ENCODE measurements around the gene ACAP2.

Gene ACAP2

DNA sequence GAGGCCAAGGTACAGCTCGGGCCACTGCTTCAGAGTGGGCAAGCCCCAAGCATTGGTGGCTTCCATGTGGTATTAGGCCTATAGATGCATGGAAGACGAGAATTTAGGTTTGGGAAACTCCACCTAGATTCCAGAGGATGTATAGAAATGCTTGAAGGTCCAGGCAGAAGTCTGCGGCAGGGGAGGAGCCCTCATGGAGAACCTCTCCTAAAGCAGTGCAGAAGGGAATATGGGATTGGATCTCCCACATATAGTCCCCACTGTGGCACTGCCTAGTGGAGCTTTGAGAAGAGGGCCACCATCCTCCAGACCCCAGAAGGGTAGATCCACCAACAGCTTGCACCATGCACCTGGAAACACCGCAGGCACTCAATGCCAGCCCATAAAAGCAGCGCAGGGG, 123.8 kb downstream of the ACAP2 start:
- peaks cover 7% of the 10 kb centered on the region for H3K9me3 ChIP-seq (ENCODE audit: insufficient read depth, low read depth, low read length)
- H3K18ac ChIP-seq (ENCODE audit: low read length) = no peak overlapping the region
- H4K12ac ChIP-seq (ENCODE audit: low read depth, low read length) = no peak overlapping the region
- H4K8ac ChIP-seq (ENCODE audit: low read depth, low read length) = no peak overlapping the region
- no peak overlapping the region for H2BK12ac ChIP-seq (ENCODE audit: low read length)
- H2AK5ac ChIP-seq (ENCODE audit: low read length) = no peak overlapping the region
- H3K79me1 ChIP-seq (ENCODE audit: low read length) = no peaks in the 10 kb centered on the region
- H3K4me2 ChIP-seq (ENCODE audit: low read length) = no peak overlapping the region
- H3K27me3 ChIP-seq (ENCODE audit: insufficient read depth, low read length) = no peaks in the 10 kb centered on the region
- H4K91ac ChIP-seq (ENCODE audit: low read depth, low read length) = no peak overlapping the region
- DNase-seq = no peak
- H3K4me3 ChIP-seq (ENCODE audit: low read depth, low read length) = no peak overlapping the region
- no CpG with 5 or more reads among the region's 5 CpGs for WGBS (ENCODE audit: extremely low coverage, insufficient coverage, insufficient read length)
- no peak overlapping the region for H3K9ac ChIP-seq (ENCODE audit: low read length)
- no peaks in the 10 kb centered on the region for H3K4me1 ChIP-seq (ENCODE audit: control insufficient read depth in 1 of 2, insufficient read depth in 2 of 2, low read length in 2 of 2)
- no peak overlapping the region for H3K27ac ChIP-seq (ENCODE audit: low read depth, low read length)
- H3K14ac ChIP-seq (ENCODE audit: low read length) = no peak overlapping the region
- no peak overlapping the region for H3K4ac ChIP-seq (ENCODE audit: low read depth, low read length)
- no peak overlapping the region for H2AFZ ChIP-seq (ENCODE audit: insufficient read depth, low read length, poor library complexity)
- no peak overlapping the region for H2BK5ac ChIP-seq (ENCODE audit: low read depth, low read length, poor library complexity)
- H3K23ac ChIP-seq (ENCODE audit: low read length) = no peak overlapping the region
- no peaks in the 10 kb centered on the region for H3K79me2 ChIP-seq (ENCODE audit: control insufficient read depth, insufficient read depth, low read length, poor library complexity)
- peaks cover 11 to 15% of the 10 kb centered on the region in 2 experiments for H3K36me3 ChIP-seq (ENCODE audit: control insufficient read depth in 1 of 2, insufficient read depth in 2 of 2, low read length in 2 of 2)
- no peak overlapping the region for H2BK120ac ChIP-seq (ENCODE audit: insufficient read depth, low read length, poor library complexity)

DNA sequence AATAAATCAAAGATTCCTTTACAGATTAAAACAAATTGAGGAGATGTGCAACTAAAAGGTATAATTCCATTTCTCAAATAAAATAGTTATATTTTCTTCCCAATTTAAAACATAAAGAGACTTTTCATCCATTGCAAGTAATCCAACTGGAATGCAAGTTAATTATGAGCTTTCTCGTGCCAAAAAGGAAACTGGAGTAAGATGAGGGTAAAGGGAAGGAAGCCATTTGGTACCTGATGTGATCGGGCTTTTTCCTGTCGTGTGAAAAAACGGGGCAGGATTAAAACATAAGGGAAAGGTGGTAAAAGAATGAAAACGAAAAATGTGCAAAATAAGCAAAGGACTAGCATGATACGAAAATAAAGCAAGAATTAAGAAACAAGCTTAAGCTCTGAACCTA, 130.1 kb downstream of the ACAP2 start:
- 100% methylated on average over 1 of the region's 6 CpGs for WGBS (ENCODE audit: extremely low coverage, insufficient coverage, insufficient read length)

DNA sequence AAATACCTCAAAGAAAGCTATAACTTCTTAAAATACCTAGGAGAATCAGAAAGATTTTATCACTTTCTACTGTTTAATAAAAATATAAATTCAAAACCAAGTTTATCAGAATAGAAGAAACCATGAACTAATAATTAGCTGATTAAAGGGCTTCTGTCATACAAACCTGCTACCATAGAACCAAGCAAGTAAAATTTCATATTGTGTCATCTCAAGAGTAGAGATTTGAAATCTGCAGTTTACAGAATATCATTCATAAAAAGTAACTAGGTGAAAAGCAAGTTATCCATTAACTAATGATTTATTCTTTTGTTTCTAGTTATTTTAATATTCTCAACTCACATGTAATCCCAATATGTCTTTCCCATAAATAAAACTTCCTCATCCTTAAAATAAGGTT, 135.1 kb downstream of the ACAP2 start:
- peaks cover 2 to 3% of the 10 kb centered on the region in 2 experiments for H3K36me3 ChIP-seq (ENCODE audit: control insufficient read depth in 1 of 2, insufficient read depth in 2 of 2, low read length in 2 of 2)
- H2BK120ac ChIP-seq (ENCODE audit: insufficient read depth, low read length, poor library complexity) = no peak overlapping the region
- H4K91ac ChIP-seq (ENCODE audit: low read depth, low read length) = no peak overlapping the region
- H2AFZ ChIP-seq (ENCODE audit: insufficient read depth, low read length, poor library complexity) = no peak overlapping the region
- no peak overlapping the region for H3K4me2 ChIP-seq (ENCODE audit: low read length)
- no peak overlapping the region for H4K8ac ChIP-seq (ENCODE audit: low read depth, low read length)
- H3K4me3 ChIP-seq (ENCODE audit: low read depth, low read length) = no peak overlapping the region
- no peak overlapping the region for H2BK5ac ChIP-seq (ENCODE audit: low read depth, low read length, poor library complexity)
- no peak overlapping the region for H2AK5ac ChIP-seq (ENCODE audit: low read length)
- H3K27ac ChIP-seq (ENCODE audit: low read depth, low read length) = no peak overlapping the region
- H4K12ac ChIP-seq (ENCODE audit: low read depth, low read length) = no peak overlapping the region
- H3K79me2 ChIP-seq (ENCODE audit: control insufficient read depth, insufficient read depth, low read length, poor library complexity) = no peaks in the 10 kb centered on the region
- no peaks in the 10 kb centered on the region for H3K79me1 ChIP-seq (ENCODE audit: low read length)
- H3K4me1 ChIP-seq (ENCODE audit: control insufficient read depth in 1 of 2, insufficient read depth in 2 of 2, low read length in 2 of 2) = no peaks in the 10 kb centered on the region
- no peak overlapping the region for H3K14ac ChIP-seq (ENCODE audit: low read length)
- H3K27me3 ChIP-seq (ENCODE audit: insufficient read depth, low read length) = no peaks in the 10 kb centered on the region
- no peak overlapping the region for H3K18ac ChIP-seq (ENCODE audit: low read length)
- no peak overlapping the region for H3K23ac ChIP-seq (ENCODE audit: low read length)
- DNase-seq = no peak
- H3K4ac ChIP-seq (ENCODE audit: low read depth, low read length) = no peak overlapping the region
- no peak overlapping the region for H3K9ac ChIP-seq (ENCODE audit: low read length)
- H3K9me3 ChIP-seq (ENCODE audit: insufficient read depth, low read depth, low read length) = no peaks in the 10 kb centered on the region
- no peak overlapping the region for H2BK12ac ChIP-seq (ENCODE audit: low read length)

More for the DNA sequence above, 130.1 kb downstream of the ACAP2 start:
- H2AFZ ChIP-seq (ENCODE audit: insufficient read depth, low read length, poor library complexity) = no peak overlapping the region
- no peak overlapping the region for H3K4me2 ChIP-seq (ENCODE audit: low read length)
- no peaks in the 10 kb centered on the region for H3K79me1 ChIP-seq (ENCODE audit: low read length)
- no peak overlapping the region for H2AK5ac ChIP-seq (ENCODE audit: low read length)
- no peaks in the 10 kb centered on the region for H3K27me3 ChIP-seq (ENCODE audit: insufficient read depth, low read length)
- no peak overlapping the region for H3K4ac ChIP-seq (ENCODE audit: low read depth, low read length)
- H3K23ac ChIP-seq (ENCODE audit: low read length) = no peak overlapping the region
- no peaks in the 10 kb centered on the region for H3K9me3 ChIP-seq (ENCODE audit: insufficient read depth, low read depth, low read length)
- no peak overlapping the region for H2BK120ac ChIP-seq (ENCODE audit: insufficient read depth, low read length, poor library complexity)
- H4K8ac ChIP-seq (ENCODE audit: low read depth, low read length) = no peak overlapping the region
- H3K18ac ChIP-seq (ENCODE audit: low read length) = no peak overlapping the region
- DNase-seq = no peak
- no peak overlapping the region for H2BK5ac ChIP-seq (ENCODE audit: low read depth, low read length, poor library complexity)
- H3K36me3 ChIP-seq (ENCODE audit: control insufficient read depth in 1 of 2, insufficient read depth in 2 of 2, low read length in 2 of 2) = peaks cover under 1 to 2% of the 10 kb centered on the region in 2 experiments
- H4K91ac ChIP-seq (ENCODE audit: low read depth, low read length) = no peak overlapping the region
- no peak overlapping the region for H3K9ac ChIP-seq (ENCODE audit: low read length)
- no peak overlapping the region for H2BK12ac ChIP-seq (ENCODE audit: low read length)
- no peak overlapping the region for H3K14ac ChIP-seq (ENCODE audit: low read length)
- H4K12ac ChIP-seq (ENCODE audit: low read depth, low read length) = no peak overlapping the region
- no peaks in the 10 kb centered on the region for H3K79me2 ChIP-seq (ENCODE audit: control insufficient read depth, insufficient read depth, low read length, poor library complexity)
- H3K4me1 ChIP-seq (ENCODE audit: control insufficient read depth in 1 of 2, insufficient read depth in 2 of 2, low read length in 2 of 2) = no peaks in the 10 kb centered on the region
- H3K4me3 ChIP-seq (ENCODE audit: low read depth, low read length) = no peak overlapping the region
- no peak overlapping the region for H3K27ac ChIP-seq (ENCODE audit: low read depth, low read length)

DNA sequence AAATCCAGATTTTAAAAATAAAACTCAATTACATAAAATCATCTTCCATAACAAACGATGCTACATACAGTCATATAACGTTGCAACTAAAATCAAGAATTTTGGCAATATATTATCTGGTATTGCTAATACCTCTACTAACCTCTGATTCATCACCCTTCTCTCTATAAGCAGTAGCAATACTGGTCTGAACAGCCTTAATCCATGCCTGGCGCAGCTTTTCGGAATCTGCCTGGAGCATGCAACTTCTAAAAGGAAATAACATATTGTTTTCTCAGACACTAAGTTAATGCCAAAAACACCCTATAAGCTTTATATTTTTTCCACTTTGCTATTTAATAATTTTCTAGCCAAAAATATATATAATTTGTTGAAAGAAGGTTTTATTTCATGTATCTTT, 136.5 kb downstream of the ACAP2 start:
- H3K9me3 ChIP-seq (ENCODE audit: insufficient read depth, low read depth, low read length) = no peaks in the 10 kb centered on the region
- peaks cover 6% of the 10 kb centered on the region in 2 experiments for H3K36me3 ChIP-seq (ENCODE audit: control insufficient read depth in 1 of 2, insufficient read depth in 2 of 2, low read length in 2 of 2)
- H3K4me3 ChIP-seq (ENCODE audit: low read depth, low read length) = no peak overlapping the region
- no peak overlapping the region for H3K27ac ChIP-seq (ENCODE audit: low read depth, low read length)
- H2AK5ac ChIP-seq (ENCODE audit: low read length) = no peak overlapping the region
- H2BK5ac ChIP-seq (ENCODE audit: low read depth, low read length, poor library complexity) = no peak overlapping the region
- H3K4ac ChIP-seq (ENCODE audit: low read depth, low read length) = no peak overlapping the region
- H4K91ac ChIP-seq (ENCODE audit: low read depth, low read length) = no peak overlapping the region
- no peak overlapping the region for H3K9ac ChIP-seq (ENCODE audit: low read length)
- no peaks in the 10 kb centered on the region for H3K79me2 ChIP-seq (ENCODE audit: control insufficient read depth, insufficient read depth, low read length, poor library complexity)
- no peak overlapping the region for H2BK120ac ChIP-seq (ENCODE audit: insufficient read depth, low read length, poor library complexity)
- no peak overlapping the region for H2BK12ac ChIP-seq (ENCODE audit: low read length)
- H2AFZ ChIP-seq (ENCODE audit: insufficient read depth, low read length, poor library complexity) = no peak overlapping the region
- H3K4me1 ChIP-seq (ENCODE audit: control insufficient read depth in 1 of 2, insufficient read depth in 2 of 2, low read length in 2 of 2) = no peaks in the 10 kb centered on the region
- no peaks in the 10 kb centered on the region for H3K79me1 ChIP-seq (ENCODE audit: low read length)
- H3K23ac ChIP-seq (ENCODE audit: low read length) = no peak overlapping the region
- H4K8ac ChIP-seq (ENCODE audit: low read depth, low read length) = no peak overlapping the region
- no peaks in the 10 kb centered on the region for H3K27me3 ChIP-seq (ENCODE audit: insufficient read depth, low read length)
- no peak overlapping the region for H3K14ac ChIP-seq (ENCODE audit: low read length)
- H3K4me2 ChIP-seq (ENCODE audit: low read length) = no peak overlapping the region
- H4K12ac ChIP-seq (ENCODE audit: low read depth, low read length) = no peak overlapping the region
- DNase-seq = no peak
- WGBS (ENCODE audit: extremely low coverage, insufficient coverage, insufficient read length) = 100% methylated on average over 1 of the region's 4 CpGs
- no peak overlapping the region for H3K18ac ChIP-seq (ENCODE audit: low read length)
